ENCODE measurements around the gene CORO2B.
A peak's percentile ranks its signal among the peaks of the same experiment; 100 is the strongest.

Gene CORO2B

GRCh38 chr15:68630211-68630555 lies 51.4 kb downstream of the CORO2B start:
- no peak for DNase-seq (ENCODE audit: low read depth)
- TF ChIP-seq MAX (IDR thresholded peaks at IDR 0.05; ENCODE audit: low read depth, low read length): no peak
- TF ChIP-seq CTCF (IDR thresholded peaks at IDR 0.05; ENCODE audit: low read depth, low read length): no peak
- no peak for TF ChIP-seq POLR2A (IDR thresholded peaks at IDR 0.05; ENCODE audit: extremely low read depth, insufficient read length)
- TF ChIP-seq MYC (IDR thresholded peaks at IDR 0.05; ENCODE audit: low read depth, low read length): no peak
- no peak overlapping the region for H3K4me3 ChIP-seq (ENCODE audit: low read depth, low read length)

GRCh38 chr15:68630836-68631235 lies 52.0 kb downstream of the CORO2B start:
- no peak for TF ChIP-seq MYC (IDR thresholded peaks at IDR 0.05; ENCODE audit: low read depth, low read length)
- TF ChIP-seq POLR2A (IDR thresholded peaks at IDR 0.05; ENCODE audit: extremely low read depth, insufficient read length): no peak
- peak; percentile 12 for TF ChIP-seq CTCF (IDR thresholded peaks at IDR 0.05; ENCODE audit: low read depth, low read length)
- TF ChIP-seq MAX (IDR thresholded peaks at IDR 0.05; ENCODE audit: low read depth, low read length): no peak
- H3K4me3 ChIP-seq (ENCODE audit: low read depth, low read length): no peak overlapping the region
- no peak for DNase-seq (ENCODE audit: low read depth)

GRCh38 chr15:68631601-68632051 lies 52.8 kb downstream of the CORO2B start:
- H3K4me3 ChIP-seq (ENCODE audit: low read depth, low read length): no peak overlapping the region
- no peak for TF ChIP-seq MYC (IDR thresholded peaks at IDR 0.05; ENCODE audit: low read depth, low read length)
- TF ChIP-seq MAX (IDR thresholded peaks at IDR 0.05; ENCODE audit: low read depth, low read length): no peak
- DNase-seq (ENCODE audit: low read depth): no peak

DNA sequence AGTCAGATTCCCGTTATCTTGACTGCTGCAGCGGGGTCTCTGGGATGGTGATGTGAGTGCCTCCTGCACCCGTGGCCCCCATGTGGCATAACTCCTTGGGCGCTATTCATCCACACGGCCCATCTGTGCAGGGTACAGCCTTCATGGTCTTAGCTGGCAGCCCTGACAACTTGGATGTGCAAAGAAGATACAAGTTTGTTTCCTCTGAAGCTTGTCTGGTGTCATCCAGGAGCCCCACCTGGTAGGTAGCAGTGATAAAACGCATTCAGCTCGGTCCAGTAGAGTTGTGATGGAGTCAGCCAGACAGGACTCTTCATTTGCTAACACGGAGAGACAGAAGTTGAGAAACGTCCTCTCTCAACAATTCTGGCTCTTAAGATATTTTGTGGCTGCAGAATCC lies 53.3 kb downstream of the CORO2B start:
- no peak overlapping the region for H3K4me3 ChIP-seq (ENCODE audit: low read depth, low read length)
- TF ChIP-seq CTCF (IDR thresholded peaks at IDR 0.05; ENCODE audit: low read depth, low read length) (no peak), MAX (IDR thresholded peaks at IDR 0.05; ENCODE audit: low read depth, low read length) (no peak), POLR2A (IDR thresholded peaks at IDR 0.05; ENCODE audit: extremely low read depth, insufficient read length) (no peak), MYC (IDR thresholded peaks at IDR 0.05; ENCODE audit: low read depth, low read length) (no peak)
- DNase-seq (ENCODE audit: low read depth): no peak

- no peak for TF ChIP-seq MYC (IDR thresholded peaks at IDR 0.05; ENCODE audit: low read depth, low read length)
- TF ChIP-seq MAX (IDR thresholded peaks at IDR 0.05; ENCODE audit: low read depth, low read length): no peak
- TF ChIP-seq CTCF (IDR thresholded peaks at IDR 0.05; ENCODE audit: low read depth, low read length): no peak
- no peak for TF ChIP-seq POLR2A (IDR thresholded peaks at IDR 0.05; ENCODE audit: extremely low read depth, insufficient read length)
- no peak for DNase-seq (ENCODE audit: low read depth)
- no peak overlapping the region for H3K4me3 ChIP-seq (ENCODE audit: low read depth, low read length)
These were observed 54.7 kb downstream of the CORO2B start for GRCh38 chr15:68633231-68634121.

- TF ChIP-seq MAX (IDR thresholded peaks at IDR 0.05; ENCODE audit: low read depth, low read length) (no peak), POLR2A (IDR thresholded peaks at IDR 0.05; ENCODE audit: extremely low read depth, insufficient read length) (no peak), CTCF (IDR thresholded peaks at IDR 0.05; ENCODE audit: low read depth, low read length) (no peak), MYC (IDR thresholded peaks at IDR 0.05; ENCODE audit: low read depth, low read length) (no peak)
- no peak for DNase-seq (ENCODE audit: low read depth)
- H3K4me3 ChIP-seq (ENCODE audit: low read depth, low read length): no peak overlapping the region
These were observed 55.3 kb downstream of the CORO2B start for GRCh38 chr15:68634122-68634482.
